ENCODE data around the gene BRCC3.
"Not testable (repeated sequence)": the region's sequence is repeated elsewhere in the genome, so short reads cannot be mapped to it uniquely, and the experiment has no call there.

BRCC3 gene

GRCh38 chrX:155061760-155062159 lies 9.5 kb upstream of the BRCC3 start:
- no peak for DNase-seq

- no peak for DNase-seq
These were observed 6.1 kb upstream of the BRCC3 start for GRCh38 chrX:155065035-155065734.

GRCh38 chrX:155068165-155068564 lies 3.1 kb upstream of the BRCC3 start:
- DNase-seq = no peak

- DNase-seq = no peak
These were observed 1.9 kb upstream of the BRCC3 start for GRCh38 chrX:155069414-155069813.

- no peak for DNase-seq
These were observed 1.3 kb upstream of the BRCC3 start for GRCh38 chrX:155070038-155070437.

GRCh38 chrX:155070663-155070974 lies 689 bp upstream of the BRCC3 start:
- no peak for DNase-seq

- no peak for DNase-seq
These were observed 479 bp downstream of the BRCC3 start for GRCh38 chrX:155071694-155072280.

- DNase-seq = no peak
These were observed 15.0 kb downstream of the BRCC3 start for GRCh38 chrX:155086202-155086840.

GRCh38 chrX:155086961-155087735 lies 15.8 kb downstream of the BRCC3 start:
- no peak for DNase-seq

- peak; percentile 15 for DNase-seq
These were observed 23.3 kb downstream of the BRCC3 start for GRCh38 chrX:155094468-155095061.

GRCh38 chrX:155105919-155106318 lies 34.6 kb downstream of the BRCC3 start:
- no peak for DNase-seq

GRCh38 chrX:155108427-155108826 lies 37.1 kb downstream of the BRCC3 start:
- no peak for DNase-seq

GRCh38 chrX:155112171-155112570 lies 40.9 kb downstream of the BRCC3 start:
- DNase-seq = no peak

- DNase-seq = no peak
These were observed 41.8 kb downstream of the BRCC3 start for GRCh38 chrX:155113097-155113496.

- no peak for DNase-seq
These were observed 44.0 kb downstream of the BRCC3 start for GRCh38 chrX:155115174-155115819.

- DNase-seq = no peak
These were observed 56.2 kb downstream of the BRCC3 start for GRCh38 chrX:155127465-155127864.

- DNase-seq = no peak
These were observed 56.6 kb downstream of the BRCC3 start for GRCh38 chrX:155127940-155128339.

- no peak for DNase-seq
These were observed 60.8 kb downstream of the BRCC3 start for GRCh38 chrX:155132110-155132509.

- no peak for DNase-seq
These were observed 62.9 kb downstream of the BRCC3 start for GRCh38 chrX:155134255-155134654.

GRCh38 chrX:155143959-155144548 lies 72.7 kb downstream of the BRCC3 start:
- no peak for DNase-seq

GRCh38 chrX:155144926-155145325 lies 73.6 kb downstream of the BRCC3 start:
- DNase-seq = no peak

GRCh38 chrX:155147612-155148011 lies 76.3 kb downstream of the BRCC3 start:
- not testable (repeated sequence) for DNase-seq

Measured in DMS153 (cell line).